ENCODE results near the gene SULT1A2.

GRCh38 chr16:28616636-28617035 is 19.8 kb upstream of the SULT1A2 start:
- no peak for TF ChIP-seq CTCF (IDR thresholded peaks at IDR 0.05)
- no peak for TF ChIP-seq POLR2A (IDR thresholded peaks at IDR 0.05)

All from upper lobe of left lung (tissue), 4 donors.